ENCODE data around the gene ADK.

Gene ADK

DNA sequence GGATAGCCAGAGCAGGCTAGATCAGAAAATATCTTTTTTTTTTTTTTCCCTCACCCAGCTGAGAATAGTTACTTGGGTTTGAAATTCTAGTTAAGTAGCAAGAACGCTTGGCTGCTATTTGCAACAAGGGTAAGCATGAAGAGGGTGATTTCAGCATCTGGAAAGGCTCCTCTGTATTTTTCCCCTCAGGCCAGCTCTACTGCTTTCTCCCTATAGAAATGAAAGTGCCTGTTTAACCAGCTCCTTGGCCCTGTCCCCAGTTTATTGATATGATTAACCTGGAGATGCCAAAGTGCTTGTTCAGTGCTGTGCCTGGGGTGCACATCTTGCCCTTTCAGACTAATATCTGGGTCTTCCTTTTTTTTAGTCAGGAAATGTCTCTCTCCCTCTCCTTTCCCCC is 37.5 kb upstream of the ADK start:
- Histone ChIP-seq H3K27ac (ENCODE audit: low read length) (no peak overlapping the region), H2AFZ (ENCODE audit: low read depth, low read length) (no peak overlapping the region), H3K4me2 (ENCODE audit: low read length) (no peak overlapping the region), H3K4me3 (ENCODE audit: low read length) (no peak overlapping the region), H3K36me3 (replicated peaks; ENCODE audit: low read depth, low read length) (peaks cover 17% of the 10 kb centered on the region), H3K79me2 (ENCODE audit: low read length) (no peaks in the 10 kb centered on the region), H3K9ac (ENCODE audit: low read length) (no peak overlapping the region), H3K9me3 (ENCODE audit: insufficient read depth, low read length) (no peaks in the 10 kb centered on the region), H4K20me1 (ENCODE audit: insufficient read depth, low read length) (no peaks in the 10 kb centered on the region), H3K27me3 (ENCODE audit: low read depth, low read length) (no peaks in the 10 kb centered on the region), H3K4me1 (ENCODE audit: low read length) (peaks cover 6% of the 10 kb centered on the region; the same call in 1 of the 2 replicates)
- no peak for TF ChIP-seq EZH2phosphoT487 (IDR thresholded peaks at IDR 0.05; ENCODE audit: low read depth)
- TF ChIP-seq CTCF (IDR thresholded peaks at IDR 0.05; ENCODE audit: low read depth, low read length) = no peak

GRCh38 chr10:74114041-74114448 is 37.0 kb upstream of the ADK start:
- H3K27me3 ChIP-seq (ENCODE audit: low read depth, low read length) = no peaks in the 10 kb centered on the region
- no peak overlapping the region for H3K4me3 ChIP-seq (ENCODE audit: low read length)
- peaks cover 15% of the 10 kb centered on the region for H3K36me3 ChIP-seq (replicated peaks; ENCODE audit: low read depth, low read length)
- H3K9me3 ChIP-seq (ENCODE audit: insufficient read depth, low read length) = no peaks in the 10 kb centered on the region
- no peak overlapping the region for H3K4me2 ChIP-seq (ENCODE audit: low read length)
- TF ChIP-seq EZH2phosphoT487 (IDR thresholded peaks at IDR 0.05; ENCODE audit: low read depth) (no peak), CTCF (IDR thresholded peaks at IDR 0.05; ENCODE audit: low read depth, low read length) (no peak)
- no peaks in the 10 kb centered on the region for H4K20me1 ChIP-seq (ENCODE audit: insufficient read depth, low read length)
- no peak overlapping the region for H2AFZ ChIP-seq (ENCODE audit: low read depth, low read length)
- H3K79me2 ChIP-seq (ENCODE audit: low read length) = no peaks in the 10 kb centered on the region
- no peak overlapping the region for H3K9ac ChIP-seq (ENCODE audit: low read length)
- no peak overlapping the region for H3K27ac ChIP-seq (ENCODE audit: low read length)
- H3K4me1 ChIP-seq (ENCODE audit: low read length) = peaks cover 6% of the 10 kb centered on the region; the same call in 1 of the 2 replicates

- no peak overlapping the region for H2AFZ ChIP-seq (ENCODE audit: low read depth, low read length)
- no peak for TF ChIP-seq EZH2phosphoT487 (IDR thresholded peaks at IDR 0.05; ENCODE audit: low read depth)
- TF ChIP-seq CTCF (IDR thresholded peaks at IDR 0.05; ENCODE audit: low read depth, low read length) = no peak
- H3K27ac ChIP-seq (ENCODE audit: low read length) = no peak overlapping the region
- peaks cover 26% of the 10 kb centered on the region for H3K36me3 ChIP-seq (replicated peaks; ENCODE audit: low read depth, low read length)
- no peak overlapping the region for H3K9ac ChIP-seq (ENCODE audit: low read length)
- H3K27me3 ChIP-seq (ENCODE audit: low read depth, low read length) = no peaks in the 10 kb centered on the region
- no peak overlapping the region for H3K4me2 ChIP-seq (ENCODE audit: low read length)
- H4K20me1 ChIP-seq (ENCODE audit: insufficient read depth, low read length) = no peaks in the 10 kb centered on the region
- no peaks in the 10 kb centered on the region for H3K79me2 ChIP-seq (ENCODE audit: low read length)
- peaks cover 6% of the 10 kb centered on the region; the same call in 1 of the 2 replicates for H3K4me1 ChIP-seq (ENCODE audit: low read length)
- no peaks in the 10 kb centered on the region for H3K9me3 ChIP-seq (ENCODE audit: insufficient read depth, low read length)
- no peak overlapping the region for H3K4me3 ChIP-seq (ENCODE audit: low read length)
Measured at GRCh38 chr10:74117738-74118137, 33.3 kb upstream of the ADK start.

GRCh38 chr10:74118804-74119203 is 32.2 kb upstream of the ADK start:
- Histone ChIP-seq H3K4me3 (ENCODE audit: low read length) (no peak overlapping the region), H3K27me3 (ENCODE audit: low read depth, low read length) (no peaks in the 10 kb centered on the region), H3K27ac (ENCODE audit: low read length) (no peak overlapping the region), H3K4me2 (ENCODE audit: low read length) (no peak overlapping the region), H3K4me1 (ENCODE audit: low read length) (peaks cover 6% of the 10 kb centered on the region; the same call in 1 of the 2 replicates), H3K9ac (ENCODE audit: low read length) (no peak overlapping the region), H3K79me2 (ENCODE audit: low read length) (no peaks in the 10 kb centered on the region), H2AFZ (ENCODE audit: low read depth, low read length) (no peak overlapping the region), H3K36me3 (replicated peaks; ENCODE audit: low read depth, low read length) (peaks cover 29% of the 10 kb centered on the region), H3K9me3 (ENCODE audit: insufficient read depth, low read length) (no peaks in the 10 kb centered on the region), H4K20me1 (ENCODE audit: insufficient read depth, low read length) (no peaks in the 10 kb centered on the region)
- TF ChIP-seq CTCF (IDR thresholded peaks at IDR 0.05; ENCODE audit: low read depth, low read length) (no peak), EZH2phosphoT487 (IDR thresholded peaks at IDR 0.05; ENCODE audit: low read depth) (no peak)

All from OCI-LY3 (cell line).